PFSK-1 (cell line): ENCODE data around the gene ROBO1.

Experiments
- REST ChIP-seq, 2 experiments: IDR thresholded peaks; 2 replicates each; pipeline versions ENCODE4 v1.6.1 to v1.8.0; 2011 to 2012; ENCODE audit warnings: low read depth in 2 of 2, low read length in 2 of 2, control low read depth in 1 of 2, inconsistent platforms in 1 of 2, mild to moderate bottlenecking in 1 of 2, moderate library complexity in 1 of 2; ENCODE audit not compliant: insufficient read depth in 1 of 2
- TAF1 ChIP-seq: IDR thresholded peaks from 2 replicates; pipeline ENCODE4 v1.6.1; 2012; ENCODE audit warnings: low read length, control low read depth, borderline replicate concordance; ENCODE audit not compliant: insufficient read depth

DNA sequence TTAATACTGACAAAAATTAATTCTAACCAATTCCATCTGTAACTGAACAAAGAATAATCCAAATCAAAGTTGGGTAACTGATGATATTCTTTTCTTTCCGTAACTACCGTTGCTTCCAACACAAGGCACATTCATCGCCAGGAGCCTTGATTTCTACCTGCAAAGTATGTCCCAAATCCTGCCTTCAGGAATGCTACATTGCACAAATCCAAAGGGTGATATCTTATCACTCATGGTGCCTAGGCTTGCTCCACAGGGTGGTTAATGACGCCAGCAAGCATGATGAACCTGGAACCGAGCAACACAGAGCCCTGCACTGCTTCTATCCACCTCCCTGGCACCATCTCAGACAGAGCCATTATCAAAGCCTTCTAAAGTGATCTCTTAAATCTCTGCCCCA is 772.7 kb downstream of the ROBO1 start:
- TF ChIP-seq REST (IDR thresholded peaks at IDR 0.05; ENCODE audit: insufficient read depth in 1 of 2, low read depth in 2 of 2, low read length in 2 of 2) (no peak), TAF1 (no peak)
